NCI-H69 (cell line): ENCODE results near the gene YTHDC1.

ENCODE experiments used
- DNase-seq: peaks from one replicate; lab custom pipeline; 2025; lab: John Stamatoyannopoulos, UW

The YTHDC1 gene

DNA sequence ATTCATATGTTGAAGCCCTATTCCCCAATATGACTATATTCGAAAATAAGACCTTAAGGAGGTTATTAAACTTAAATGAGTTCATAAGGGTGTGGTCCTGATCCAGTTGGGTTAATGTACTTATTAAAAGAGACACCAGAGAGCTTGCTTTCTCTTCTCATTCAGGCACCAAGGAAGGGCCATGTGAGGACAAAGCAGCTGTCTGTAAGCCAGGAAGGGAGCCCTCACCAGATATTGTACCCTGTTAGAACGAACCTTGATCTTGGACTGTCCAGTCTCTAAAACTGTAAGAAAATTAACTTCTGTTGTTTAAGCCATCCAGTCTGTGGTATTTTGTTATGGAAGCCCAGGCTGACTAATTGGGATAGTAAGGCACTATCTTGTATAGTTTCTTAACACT lies 9.1 kb upstream of the YTHDC1 start:
- no peak for DNase-seq

DNA sequence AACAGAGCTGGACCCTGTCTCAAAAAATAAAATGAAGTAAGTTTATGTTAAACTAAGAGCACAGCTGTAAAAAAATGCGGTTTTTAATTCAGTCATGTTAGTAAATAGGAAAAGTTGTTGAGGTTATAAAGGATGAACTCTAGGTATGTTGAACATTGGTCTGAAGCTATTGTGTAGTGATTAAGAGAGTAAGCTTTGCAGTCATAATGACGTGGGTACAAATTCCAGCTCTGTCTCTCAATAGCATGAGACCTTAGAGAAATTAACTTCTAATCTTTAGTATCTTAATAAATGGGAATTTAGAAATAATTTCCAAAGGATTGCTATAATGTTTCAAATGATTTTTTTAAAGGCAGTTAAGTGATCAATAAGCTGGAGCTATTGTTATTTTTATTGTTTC lies 2.9 kb upstream of the YTHDC1 start:
- no peak for DNase-seq

- DNase-seq: peak; percentile 58
Measured at GRCh38 chr4:68349279-68349648, 626 bp downstream of the YTHDC1 start.

GRCh38 chr4:68348577-68348976 lies 1.3 kb downstream of the YTHDC1 start:
- DNase-seq: peak; percentile 13

GRCh38 chr4:68347845-68348244 lies 2.0 kb downstream of the YTHDC1 start:
- DNase-seq: no peak

DNA sequence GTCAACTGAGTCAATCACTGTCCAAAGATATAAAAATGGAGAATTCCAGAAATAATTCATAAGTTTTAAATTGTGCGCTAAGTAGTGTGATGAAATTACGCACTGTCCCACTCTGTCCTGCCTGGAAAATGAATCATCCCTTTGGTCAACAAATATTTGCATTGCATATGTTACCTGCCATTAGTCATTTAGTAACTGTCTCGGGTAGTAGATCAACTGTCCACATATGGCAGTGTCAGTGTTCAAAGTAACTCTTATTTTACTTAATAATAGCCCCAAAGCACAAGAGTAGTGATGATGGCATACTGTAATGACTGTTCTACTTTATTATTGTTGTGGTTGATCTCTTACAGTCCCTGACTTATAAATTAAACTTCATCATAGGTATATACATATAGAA lies 3.4 kb downstream of the YTHDC1 start:
- DNase-seq: peak; percentile 15

GRCh38 chr4:68344785-68345184 lies 5.1 kb downstream of the YTHDC1 start:
- no peak for DNase-seq

DNA sequence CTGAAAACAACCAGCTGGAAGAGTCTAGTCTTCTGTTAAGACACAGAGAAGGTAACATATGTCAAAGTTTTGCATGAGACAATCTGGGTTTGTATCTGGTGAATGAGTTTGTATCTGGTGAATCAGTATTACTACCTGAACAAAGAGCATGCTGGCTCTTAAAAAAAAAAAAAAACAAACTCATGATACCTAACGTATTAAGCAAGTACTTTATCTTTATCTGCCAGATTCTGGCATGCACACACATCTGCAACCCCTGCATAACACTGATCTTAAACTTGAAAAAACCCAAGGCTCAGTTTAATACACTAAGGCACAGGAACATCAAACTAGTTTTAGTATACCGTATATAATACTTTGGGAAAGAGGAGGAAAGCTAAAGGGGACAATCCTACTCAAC lies 5.8 kb downstream of the YTHDC1 start:
- DNase-seq: no peak

- DNase-seq: peak; percentile 7
Measured at GRCh38 chr4:68342134-68342533, 7.8 kb downstream of the YTHDC1 start.

GRCh38 chr4:68338625-68339024 lies 11.3 kb downstream of the YTHDC1 start:
- no peak for DNase-seq

GRCh38 chr4:68337522-68337921 lies 12.4 kb downstream of the YTHDC1 start:
- DNase-seq: no peak

- no peak for DNase-seq
Measured at GRCh38 chr4:68337004-68337403, 12.9 kb downstream of the YTHDC1 start.

DNA sequence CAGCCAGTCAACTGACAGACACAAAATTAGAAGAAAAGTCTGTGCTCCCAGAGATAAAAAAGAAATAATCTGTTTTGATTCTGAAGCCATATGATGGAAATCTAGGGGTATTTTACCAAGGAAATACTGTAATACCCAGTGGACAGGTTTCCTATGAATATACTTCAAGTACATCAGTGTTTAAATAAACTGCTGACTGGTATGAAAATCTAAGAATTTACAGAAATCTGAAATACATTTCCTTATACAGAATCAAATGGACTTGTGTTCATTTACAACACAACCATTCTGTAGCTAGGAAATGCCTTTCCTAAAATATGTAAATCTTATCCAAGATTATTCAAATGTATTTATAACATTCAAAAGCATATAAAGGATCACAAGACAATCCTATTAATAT lies 13.4 kb downstream of the YTHDC1 start:
- no peak for DNase-seq

DNA sequence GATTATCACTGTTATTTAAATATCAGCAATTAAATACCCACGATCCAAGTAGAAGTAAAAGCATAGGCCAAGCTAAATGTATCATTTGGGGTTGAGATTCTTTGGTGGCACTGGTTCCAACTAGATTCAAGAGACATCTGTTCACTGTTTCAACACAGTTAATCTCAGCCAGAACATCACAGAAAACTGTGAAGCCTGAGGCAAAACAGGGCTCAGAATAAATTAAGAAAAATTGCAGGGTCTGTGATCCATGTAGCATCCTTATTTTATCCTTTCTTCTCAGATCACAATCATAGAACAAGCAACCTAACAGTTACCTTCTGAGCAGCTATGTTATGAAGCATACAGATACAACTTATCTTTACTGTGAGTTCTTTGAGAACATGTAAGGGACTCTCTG lies 23.7 kb downstream of the YTHDC1 start:
- peak; percentile 6 for DNase-seq

DNA sequence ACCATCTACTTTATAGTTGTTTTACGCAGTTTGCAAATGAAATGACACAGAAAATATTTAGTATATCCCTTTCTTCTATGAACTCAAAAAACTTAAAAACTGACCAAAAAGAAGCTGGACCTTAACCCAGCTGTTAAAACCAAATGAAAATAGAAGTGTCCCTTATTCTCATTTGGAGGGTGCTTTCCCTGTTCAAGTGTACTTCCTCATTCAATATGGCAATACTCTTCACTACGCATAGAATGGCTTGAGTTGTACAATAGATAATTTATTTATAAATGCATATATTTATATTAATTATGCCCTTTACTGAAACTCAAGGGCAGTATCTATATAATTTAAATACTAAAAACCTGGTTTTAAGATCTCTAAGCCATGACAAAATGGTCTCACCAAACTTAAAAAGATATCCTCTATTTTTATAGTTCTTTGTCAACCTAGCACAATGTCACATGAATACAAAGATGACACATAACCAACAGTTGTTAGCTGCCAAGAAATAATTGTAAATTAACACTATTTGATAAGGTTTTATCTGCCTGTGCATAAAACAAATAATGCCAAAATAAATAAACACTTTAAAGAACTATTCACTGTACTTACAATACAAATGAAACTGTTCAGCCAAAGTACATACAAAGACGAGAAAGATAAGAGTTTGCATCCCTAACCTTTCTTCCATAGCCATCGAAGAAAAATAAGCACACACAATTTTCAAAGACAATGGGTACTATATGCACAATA lies 25.2 kb downstream of the YTHDC1 start:
- DNase-seq: no peak

- DNase-seq: no peak
Measured at GRCh38 chr4:68319040-68319439, 30.9 kb downstream of the YTHDC1 start.

GRCh38 chr4:68316193-68316969 lies 33.5 kb downstream of the YTHDC1 start:
- DNase-seq: no peak

- no peak for DNase-seq
Measured at GRCh38 chr4:68310651-68311247, 39.1 kb downstream of the YTHDC1 start.

GRCh38 chr4:68304731-68305130 lies 45.2 kb downstream of the YTHDC1 start:
- no peak for DNase-seq

DNA sequence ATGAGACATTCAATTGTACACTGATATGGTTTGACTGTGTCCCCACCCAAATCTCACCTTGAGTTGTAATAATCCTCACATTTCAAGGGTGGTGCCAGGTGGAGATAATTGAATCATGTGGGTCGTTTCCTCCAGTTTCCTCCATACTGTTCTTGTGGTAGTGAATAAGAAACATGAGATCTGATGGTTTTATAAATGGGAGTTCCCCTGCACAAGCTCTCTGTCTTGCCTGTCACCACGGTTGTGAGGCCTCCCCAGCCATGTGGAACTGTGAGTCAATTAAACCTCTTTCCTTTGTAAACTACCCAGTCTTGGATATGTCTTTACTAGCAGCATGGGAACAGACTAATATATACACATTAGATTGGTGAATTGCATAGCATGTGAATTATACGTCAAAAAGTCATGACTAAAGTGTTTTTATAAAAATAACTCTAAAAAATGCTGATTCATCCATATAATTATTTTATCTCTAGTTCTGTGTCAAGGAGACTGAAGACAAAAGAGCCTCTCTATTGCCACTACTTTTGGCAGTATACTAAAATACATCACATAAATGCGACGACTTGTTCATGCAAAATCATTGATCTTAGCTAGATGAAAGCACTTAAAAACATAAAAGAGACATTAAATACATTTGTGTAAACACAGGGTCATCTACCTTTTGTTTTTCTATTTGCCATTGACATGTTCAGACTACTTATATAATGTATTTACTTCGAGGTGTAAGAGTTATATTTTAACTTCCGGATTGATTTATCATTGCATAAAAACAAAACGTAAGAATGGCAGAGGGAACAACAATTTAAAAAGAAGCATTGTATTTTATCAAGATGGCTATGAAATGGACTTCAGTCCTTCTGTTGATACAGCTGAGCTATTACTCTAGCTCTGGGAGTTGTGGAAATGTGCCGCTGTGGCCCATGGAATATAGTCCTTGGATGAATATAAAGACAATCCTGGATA lies 50.1 kb downstream of the YTHDC1 start:
- no peak for DNase-seq

DNA sequence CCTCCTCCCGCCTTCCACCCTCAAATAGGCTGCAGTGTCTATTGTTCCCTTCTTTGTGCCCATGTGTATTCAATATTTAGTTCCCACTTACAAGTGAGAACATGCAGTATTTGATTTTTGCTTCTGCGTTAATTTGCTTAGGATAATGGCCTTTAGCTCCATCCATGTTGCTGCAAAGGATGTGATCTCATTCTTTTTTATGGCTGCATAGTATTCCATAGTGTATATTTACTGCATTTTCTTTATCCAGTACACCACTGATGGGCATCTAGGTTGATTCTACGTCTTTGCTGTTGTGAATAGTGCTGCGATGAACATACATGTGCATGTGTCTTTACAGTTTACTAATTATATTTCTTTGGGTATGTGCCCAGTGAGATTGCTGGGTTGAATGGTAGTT lies 52.8 kb downstream of the YTHDC1 start:
- no peak for DNase-seq

DNA sequence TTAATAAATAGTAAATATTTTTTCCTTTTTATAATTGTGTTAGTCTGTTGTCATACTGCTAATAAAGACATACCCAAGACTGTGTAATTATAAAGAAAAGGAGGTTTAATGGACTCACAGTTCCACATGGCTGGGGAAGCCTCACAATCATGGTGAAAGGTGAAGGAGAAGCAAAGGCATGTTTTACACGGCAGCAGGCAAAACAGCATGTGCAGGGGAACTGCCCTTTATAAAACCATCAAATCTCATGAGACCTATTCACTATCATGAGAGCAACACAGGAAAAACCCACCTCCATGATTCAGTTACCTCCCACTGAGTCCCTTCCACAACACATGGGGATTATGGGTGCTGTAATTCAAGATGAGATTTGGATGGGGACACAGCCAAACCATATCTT lies 58.6 kb downstream of the YTHDC1 start:
- DNase-seq: no peak
